B cell (primary cell): ENCODE results near the gene VPS11. TPM values are rescaled to one million over a fixed set of nuclear protein-coding genes. Genes with fewer than 3 reads are reported as not detected.
A peak's percentile ranks its signal among the peaks of the same experiment; 100 is the strongest.

Source experiments
- ATAC-seq: fragments of 200-7000 bp; cut with Tn5 transposase; one replicate; pipeline ENCODE4 v1.10.0; 2021; ENCODE audit warnings: low read depth, mild to moderate bottlenecking, moderate number of reproducible peaks, moderate library complexity
- CTCF ChIA-PET: fragments of 350-600 bp; sonication (Branson Sonifier 250); formaldehyde crosslinking; loops from one replicate; lab custom pipeline; 2021; ENCODE audit warnings: antibody characterized with exemption, inconsistent platforms; lab: Charles Lee
- POLR2A ChIA-PET: fragments of 350-600 bp; sonication (Branson Sonifier 250); formaldehyde crosslinking; loops from one replicate; lab custom pipeline; 2021; ENCODE audit warnings: antibody characterized with exemption; lab: Charles Lee
- DNase-seq: peaks from one replicate; pipeline ENCODE4 v3.0.0; 2013
- H2AFZ ChIP-seq: 2 replicates; pipeline ENCODE4 v1.6.1; 2012; ENCODE audit warnings: mild to moderate bottlenecking, low read depth, low read length; ENCODE audit not compliant: insufficient read depth, poor library complexity, severe bottlenecking
- H3K27ac ChIP-seq, 2 donors: 1 replicate in 1 of 2; 2 replicates in 1 of 2; pipeline ENCODE4 v1.5.1; 2012 to 2013; ENCODE audit warnings: low read length in 2 of 2, mild to moderate bottlenecking in 2 of 2, moderate library complexity in 1 of 2
- H3K27me3 ChIP-seq, 4 experiments: fragments of 200-600 bp in 1 of 4; sonication (generic) in 1 of 4; replicated peaks in 1 of 4; 1 replicate in 2 of 4; 2 replicates in 2 of 4; pipeline versions ENCODE4 v1.6.1 to v1.7.0; 2013 to 2016; ENCODE audit warnings: low read length in 3 of 4, mild to moderate bottlenecking in 2 of 4, mixed read lengths in 1 of 4, moderate library complexity in 1 of 4; ENCODE audit not compliant: insufficient read depth in 4 of 4, control insufficient read depth in 3 of 4; ENCODE audit errors: control extremely low read depth in 1 of 4
- H3K36me3 ChIP-seq, 2 experiments: replicated peaks in 1 of 2; 1 replicate in 1 of 2; 2 replicates in 1 of 2; pipeline versions ENCODE4 v1.6.1 to v1.7.1; 2013; ENCODE audit warnings: low read length in 1 of 2; ENCODE audit not compliant: insufficient read depth in 2 of 2, control insufficient read depth in 1 of 2; ENCODE audit errors: control extremely low read depth in 1 of 2, extremely low read depth in 1 of 2
- H3K4me1 ChIP-seq, 2 donors: fragments of 200-600 bp in 1 of 2; sonication (generic) in 1 of 2; 1 replicate in 1 of 2; 2 replicates in 1 of 2; pipeline versions ENCODE4 v1.5.1 to v1.6.1; 2013 to 2017; ENCODE audit warnings: low read length in 2 of 2; ENCODE audit not compliant: control insufficient read depth in 2 of 2, insufficient read depth in 2 of 2
- H3K4me2 ChIP-seq: replicated peaks from 2 replicates; pipeline ENCODE3; 2012; ENCODE audit warnings: mild to moderate bottlenecking, low read depth, low read length; ENCODE audit not compliant: poor library complexity, severe bottlenecking
- H3K4me3 ChIP-seq, 5 experiments: fragments of 200-600 bp in 1 of 5; sonication (generic) in 1 of 5; 1 replicate in 3 of 5; 2 replicates in 2 of 5; pipeline versions ENCODE4 v1.5.1 to v1.7.0; 2011 to 2016; ENCODE audit warnings: low read length in 4 of 5, mild to moderate bottlenecking in 4 of 5, low read depth in 2 of 5, control low read depth in 1 of 5, moderate library complexity in 1 of 5; ENCODE audit not compliant: insufficient read depth in 1 of 5; ENCODE audit errors: control extremely low read depth in 1 of 5, extremely low read depth in 1 of 5
- H3K79me2 ChIP-seq: fragments of 200-600 bp; sonication (generic); one replicate; pipeline ENCODE4 v1.6.0; 2016; ENCODE audit warnings: low read length; ENCODE audit not compliant: control insufficient read depth, insufficient read depth
- H3K9ac ChIP-seq: fragments of 200-600 bp; sonication (generic); 2 replicates; pipeline ENCODE4 v1.6.1; 2017; ENCODE audit warnings: mild to moderate bottlenecking, low read length, moderate library complexity
- H3K9me3 ChIP-seq, 3 donors: one replicate each; pipeline versions ENCODE4 v1.6.1 to v1.7.1; 2013; ENCODE audit warnings: low read length in 2 of 3; ENCODE audit not compliant: control insufficient read depth in 2 of 3, insufficient read depth in 1 of 3; ENCODE audit errors: control extremely low read depth in 1 of 3
- H4K20me1 ChIP-seq: 2 replicates; pipeline ENCODE4 v1.6.0; 2012; ENCODE audit warnings: mild to moderate bottlenecking, low read length; ENCODE audit not compliant: insufficient read depth, control insufficient read depth, poor library complexity, severe bottlenecking
- H3K27ac Mint-ChIP-seq: one replicate; pipeline ENCODE4 v1.8.0; 2021; ENCODE audit warnings: mixed read lengths
- H3K27me3 Mint-ChIP-seq: one replicate; pipeline ENCODE4 v1.8.0; 2021; ENCODE audit warnings: mixed read lengths
- H3K4me1 Mint-ChIP-seq: one replicate; pipeline ENCODE4 v1.8.0; 2021; ENCODE audit warnings: mixed read lengths
- H3K4me3 Mint-ChIP-seq: one replicate; pipeline ENCODE4 v1.8.0; 2021; ENCODE audit warnings: mixed read lengths
- H3K9me3 Mint-ChIP-seq: one replicate; pipeline ENCODE4 v1.8.0; 2022; ENCODE audit warnings: mixed read lengths; ENCODE audit not compliant: insufficient read depth
- EZH2 ChIP-seq: IDR thresholded peaks from 2 replicates; pipeline ENCODE4 v1.6.1; 2012; ENCODE audit warnings: borderline replicate concordance, low read depth, mild to moderate bottlenecking, moderate library complexity, low read length; ENCODE audit not compliant: insufficient read depth, poor library complexity, severe bottlenecking
- WGBS: methylation state at CpG from one replicate; pipeline ENCODE4 v1.1.5; 2013; ENCODE audit warnings: missing lambda C conversion rate; ENCODE audit not compliant: insufficient coverage; 5-methylcytosine and 5-hydroxymethylcytosine counted together
- intact Hi-C: fragments of 100-400 bp; cut with micrococcal nuclease; formaldehyde crosslinking; loops from one replicate; pipeline ENCODE4 v1.10.0; 2022
- polyA minus RNA-seq: library from RNA; depleted of rRNA, polyadenylated mRNA; stranded (reverse); fragments of >200 nt; gene quantifications from 2 replicates; pipeline ENCODE4 v1.2.3, GENCODE V29; 2012
- polyA plus RNA-seq: library from polyadenylated mRNA; depleted of rRNA; stranded (reverse); fragments of >200 nt; gene quantifications from 2 replicates; pipeline ENCODE4 v1.2.3, GENCODE V29; 2012
- total RNA-seq, 2 donors: library from RNA; stranded (reverse); fragments of 120-200 nt in 1 of 2; gene quantifications; 1 replicate in 1 of 2; 2 replicates in 1 of 2; pipeline versions ENCODE4 v1.2.3 to v1.2.4, GENCODE V29; 2013 to 2022
- TF ChIP-seq, protein P1 (sequence below): fragments of 200-600 bp; IDR thresholded peaks from one replicate; pipeline ENCODE4 v1.8.0; 2022; ENCODE audit warnings: antibody characterized with exemption, mild to moderate bottlenecking

Gene VPS11
- 64.7 and 71.1 TPM in 2 replicates for total RNA-seq
- 40.5 TPM for total RNA-seq (2013)
- 31.6 and 35.7 TPM in 2 replicates for polyA plus RNA-seq
- 49.7 and 50.4 TPM in 2 replicates for polyA minus RNA-seq

DNA sequence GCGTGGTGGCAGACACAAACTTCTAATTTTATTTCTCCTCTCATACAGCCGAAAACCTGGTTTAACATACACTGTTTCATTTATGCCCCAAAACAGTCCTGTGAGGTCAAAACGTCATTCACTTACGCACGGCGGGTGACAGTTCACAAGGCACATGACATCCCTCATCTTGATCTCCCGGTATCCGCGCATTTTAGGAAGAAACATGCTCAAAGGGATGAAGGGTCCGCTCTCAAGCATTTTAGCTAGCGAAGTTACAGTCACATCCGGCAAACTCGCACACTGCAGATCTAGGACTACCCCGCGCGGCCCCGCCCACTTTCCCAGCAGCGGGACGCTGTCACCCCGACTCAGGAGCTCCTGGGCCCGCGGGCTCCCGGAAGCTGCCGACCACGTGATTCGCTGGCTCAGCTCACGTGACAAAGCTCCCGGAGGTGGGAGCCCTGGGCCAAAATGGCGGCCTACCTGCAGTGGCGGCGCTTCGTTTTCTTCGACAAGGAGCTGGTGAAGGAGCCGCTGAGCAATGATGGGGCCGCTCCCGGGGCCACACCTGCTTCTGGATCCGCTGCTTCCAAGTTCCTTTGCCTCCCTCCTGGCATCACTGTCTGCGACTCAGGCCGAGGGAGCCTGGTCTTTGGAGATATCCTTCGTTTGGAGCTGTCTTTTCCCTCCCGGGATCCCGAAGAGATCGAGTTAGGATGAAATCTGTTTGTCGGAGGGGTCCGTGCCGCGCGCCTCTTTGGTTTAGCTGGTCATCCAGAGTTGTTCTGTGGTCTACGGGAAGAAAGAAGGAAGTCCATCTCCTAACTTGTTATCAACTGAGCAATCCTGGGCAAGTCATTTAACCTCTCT, at the start of gene VPS11:
Gene VPS11, plus strand, starts transcription at position 448 of the 852 bp plus-strand sequence. Its CDS starts 6 bp downstream, at position 454.
- H3K4me3 ChIP-seq = peak within 1 kb of the TSS; percentile 72 to 98 (median 96)
- TF ChIP-seq EZH2 = no peak
- TF ChIP-seq, protein P1, sequence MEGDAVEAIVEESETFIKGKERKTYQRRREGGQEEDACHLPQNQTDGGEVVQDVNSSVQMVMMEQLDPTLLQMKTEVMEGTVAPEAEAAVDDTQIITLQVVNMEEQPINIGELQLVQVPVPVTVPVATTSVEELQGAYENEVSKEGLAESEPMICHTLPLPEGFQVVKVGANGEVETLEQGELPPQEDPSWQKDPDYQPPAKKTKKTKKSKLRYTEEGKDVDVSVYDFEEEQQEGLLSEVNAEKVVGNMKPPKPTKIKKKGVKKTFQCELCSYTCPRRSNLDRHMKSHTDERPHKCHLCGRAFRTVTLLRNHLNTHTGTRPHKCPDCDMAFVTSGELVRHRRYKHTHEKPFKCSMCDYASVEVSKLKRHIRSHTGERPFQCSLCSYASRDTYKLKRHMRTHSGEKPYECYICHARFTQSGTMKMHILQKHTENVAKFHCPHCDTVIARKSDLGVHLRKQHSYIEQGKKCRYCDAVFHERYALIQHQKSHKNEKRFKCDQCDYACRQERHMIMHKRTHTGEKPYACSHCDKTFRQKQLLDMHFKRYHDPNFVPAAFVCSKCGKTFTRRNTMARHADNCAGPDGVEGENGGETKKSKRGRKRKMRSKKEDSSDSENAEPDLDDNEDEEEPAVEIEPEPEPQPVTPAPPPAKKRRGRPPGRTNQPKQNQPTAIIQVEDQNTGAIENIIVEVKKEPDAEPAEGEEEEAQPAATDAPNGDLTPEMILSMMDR = no peak
- peaks cover 68% of the 10 kb centered on the region for H3K79me2 ChIP-seq
- intact Hi-C loops = loop anchor here (1.0 kb wide), 8 partner anchors 10 to 130 kb away; partner anchors contain the start of genes HINFP, HMBS, HYOU1 and RPS25
- CTCF ChIA-PET = interaction anchor here (0.6 to 1.7 kb wide), 20 partner anchors 10 to 254 kb away, joined by 3 to 7 read pairs (median 3); partner anchors contain the start of genes C2CD2L, CBL, DPAGT1 and HINFP
- H3K4me1 ChIP-seq = peaks cover 15 to 28% of the 10 kb centered on the region in 2 donors
- ATAC-seq = peak; percentile 96
- H3K27ac ChIP-seq = peak within 1 kb of the TSS; percentile 88 to 92
- H3K27me3 ChIP-seq = no peaks in the 10 kb centered on the region
- POLR2A ChIA-PET = interaction anchor here (0.7 to 2.2 kb wide), 13 partner anchors 10 to 495 kb away, joined by 3 to 18 read pairs (median 8); partner anchors contain the start of genes ARCN1, C2CD2L, DPAGT1 and HMBS
- peak within 1 kb of the TSS; percentile 89 for H3K4me2 ChIP-seq
- H3K4me3 Mint-ChIP-seq = peak within 1 kb of the TSS; percentile 100
- H2AFZ ChIP-seq = peak within 1 kb of the TSS; percentile 97
- H3K9me3 Mint-ChIP-seq = no peaks in the 10 kb centered on the region
- H3K27ac Mint-ChIP-seq = peak within 1 kb of the TSS; percentile 98
- H3K27me3 Mint-ChIP-seq = no peaks in the 10 kb centered on the region
- peaks cover 3 to 29% of the 10 kb centered on the region in 2 experiments for H3K36me3 ChIP-seq
- peaks cover 38% of the 10 kb centered on the region for H3K4me1 Mint-ChIP-seq
- peak within 1 kb of the TSS; percentile 95 for H3K9ac ChIP-seq
- WGBS = under 1% methylated on average over 48 of the region's 49 CpGs
- H3K9me3 ChIP-seq = no peaks in the 10 kb centered on the region
- H4K20me1 ChIP-seq = no peaks in the 10 kb centered on the region
- DNase-seq = peak; percentile 97
